Measurements from ENCODE around the gene NPIPA7. TPM values are rescaled to one million over a fixed set of nuclear protein-coding genes. Genes with fewer than 3 reads are reported as not detected.
"Not testable (repeated sequence)": the region's sequence is repeated elsewhere in the genome, so short reads cannot be mapped to it uniquely, and the experiment has no call there.

Gene NPIPA7
- total RNA-seq, 1 experiment from 2014 or later, result 18.1 TPM

- intact Hi-C loops (cut with micrococcal nuclease; ENCODE audit: unreplicated experiment); H3K36me3 ChIP-seq (ENCODE audit: insufficient read depth, low read length, poor library complexity, severe bottlenecking); H3K27me3 ChIP-seq (replicated peaks; ENCODE audit: insufficient read depth, low read depth, low read length, poor library complexity); POLR2A ChIA-PET (ENCODE audit: low non-redundant PET); H3K9me3 ChIP-seq (ENCODE audit: low read depth, low read length, poor library complexity, severe bottlenecking); H3K27ac ChIP-seq (ENCODE audit: low read depth, low read length, poor library complexity, severe bottlenecking); H3K4me1 ChIP-seq (ENCODE audit: insufficient read depth, low read length, poor library complexity, severe bottlenecking); DNase-seq (ENCODE audit: low spot score); CTCF ChIA-PET; H3K4me3 ChIP-seq (ENCODE audit: low read depth, low read length, poor library complexity, severe bottlenecking); BruUV-seq (replicated peaks): not testable (repeated sequence)
Measured at GRCh38 chr16:16420515-16420914, 41.6 kb downstream of the NPIPA7 start.

- H3K9me3 ChIP-seq (ENCODE audit: low read depth, low read length, poor library complexity, severe bottlenecking); H3K36me3 ChIP-seq (ENCODE audit: insufficient read depth, low read length, poor library complexity, severe bottlenecking); H3K27me3 ChIP-seq (replicated peaks; ENCODE audit: insufficient read depth, low read depth, low read length, poor library complexity); CTCF ChIA-PET; H3K27ac ChIP-seq (ENCODE audit: low read depth, low read length, poor library complexity, severe bottlenecking); BruUV-seq (replicated peaks); DNase-seq (ENCODE audit: low spot score); H3K4me3 ChIP-seq (ENCODE audit: low read depth, low read length, poor library complexity, severe bottlenecking); intact Hi-C loops (cut with micrococcal nuclease; ENCODE audit: unreplicated experiment); H3K4me1 ChIP-seq (ENCODE audit: insufficient read depth, low read length, poor library complexity, severe bottlenecking); POLR2A ChIA-PET (ENCODE audit: low non-redundant PET): not testable (repeated sequence)
Measured at GRCh38 chr16:16425146-16425545, 46.2 kb downstream of the NPIPA7 start.

GRCh38 chr16:16431135-16431534, 52.2 kb downstream of the NPIPA7 start:
- POLR2A ChIA-PET (ENCODE audit: low non-redundant PET); H3K4me3 ChIP-seq (ENCODE audit: low read depth, low read length, poor library complexity, severe bottlenecking); H3K9me3 ChIP-seq (ENCODE audit: low read depth, low read length, poor library complexity, severe bottlenecking); intact Hi-C loops (cut with micrococcal nuclease; ENCODE audit: unreplicated experiment); BruUV-seq (replicated peaks); H3K4me1 ChIP-seq (ENCODE audit: insufficient read depth, low read length, poor library complexity, severe bottlenecking); H3K27ac ChIP-seq (ENCODE audit: low read depth, low read length, poor library complexity, severe bottlenecking); H3K36me3 ChIP-seq (ENCODE audit: insufficient read depth, low read length, poor library complexity, severe bottlenecking); CTCF ChIA-PET; H3K27me3 ChIP-seq (replicated peaks; ENCODE audit: insufficient read depth, low read depth, low read length, poor library complexity); DNase-seq (ENCODE audit: low spot score): not testable (repeated sequence)

GRCh38 chr16:16434711-16435110, 55.8 kb downstream of the NPIPA7 start:
- CTCF ChIA-PET; intact Hi-C loops (cut with micrococcal nuclease; ENCODE audit: unreplicated experiment); H3K9me3 ChIP-seq (ENCODE audit: low read depth, low read length, poor library complexity, severe bottlenecking); H3K27me3 ChIP-seq (replicated peaks; ENCODE audit: insufficient read depth, low read depth, low read length, poor library complexity); POLR2A ChIA-PET (ENCODE audit: low non-redundant PET); H3K4me1 ChIP-seq (ENCODE audit: insufficient read depth, low read length, poor library complexity, severe bottlenecking); H3K27ac ChIP-seq (ENCODE audit: low read depth, low read length, poor library complexity, severe bottlenecking); BruUV-seq (replicated peaks); H3K4me3 ChIP-seq (ENCODE audit: low read depth, low read length, poor library complexity, severe bottlenecking); H3K36me3 ChIP-seq (ENCODE audit: insufficient read depth, low read length, poor library complexity, severe bottlenecking); DNase-seq (ENCODE audit: low spot score): not testable (repeated sequence)

- H3K36me3 ChIP-seq (ENCODE audit: insufficient read depth, low read length, poor library complexity, severe bottlenecking); intact Hi-C loops (cut with micrococcal nuclease; ENCODE audit: unreplicated experiment); H3K9me3 ChIP-seq (ENCODE audit: low read depth, low read length, poor library complexity, severe bottlenecking); DNase-seq (ENCODE audit: low spot score); BruUV-seq (replicated peaks); H3K27ac ChIP-seq (ENCODE audit: low read depth, low read length, poor library complexity, severe bottlenecking); H3K27me3 ChIP-seq (replicated peaks; ENCODE audit: insufficient read depth, low read depth, low read length, poor library complexity); POLR2A ChIA-PET (ENCODE audit: low non-redundant PET); CTCF ChIA-PET; H3K4me3 ChIP-seq (ENCODE audit: low read depth, low read length, poor library complexity, severe bottlenecking); H3K4me1 ChIP-seq (ENCODE audit: insufficient read depth, low read length, poor library complexity, severe bottlenecking): not testable (repeated sequence)
Measured at GRCh38 chr16:16441401-16441800, 62.5 kb downstream of the NPIPA7 start.

Small RNAs within 50 kb of the gene (microRNA-seq; reads per million reads assigned to microRNA genes)
- not detected for gene MIR6511A3
- not detected for gene MIR6770-2

Other genes with a start within 250 kb of the NPIPA7 start
- gene ABCC6, start 155.6 kb upstream of the NPIPA7 start, total RNA-seq (2021), result not detected in 2 replicates
- 39.9 and 48.1 TPM in 2 replicates for gene NOMO3, start 146.6 kb upstream of the NPIPA7 start, total RNA-seq (2021)